Loucy (cell line): ENCODE results near the gene CHST11.

Source experiments
- H2AFZ ChIP-seq: fragments of 200-600 bp; sonication (generic); 2 replicates; pipeline ENCODE4 v1.6.0; 2016; ENCODE audit warnings: antibody characterized with exemption, mild to moderate bottlenecking, low read length, moderate library complexity
- H3F3A ChIP-seq: fragments of 200-600 bp; 2 replicates; pipeline ENCODE4 v1.6.0; 2016; ENCODE audit warnings: antibody characterized with exemption, low read depth, mild to moderate bottlenecking
- H3K27me3 ChIP-seq: fragments of 200-600 bp; sonication (generic); 2 replicates; pipeline ENCODE4 v1.6.1; 2014; ENCODE audit warnings: low read length, mild to moderate bottlenecking; ENCODE audit not compliant: insufficient read depth, poor library complexity, severe bottlenecking
- H3K36me3 ChIP-seq: fragments of 200-600 bp; sonication (generic); 2 replicates; pipeline ENCODE4 v1.6.1; 2016; ENCODE audit warnings: low read length; ENCODE audit not compliant: insufficient read depth
- H3K4me1 ChIP-seq: fragments of 200-600 bp; sonication (generic); 2 replicates; pipeline ENCODE4 v1.5.1; 2014; ENCODE audit warnings: low read length, mild to moderate bottlenecking; ENCODE audit not compliant: insufficient read depth, poor library complexity, severe bottlenecking
- H3K4me2 ChIP-seq: fragments of 200-600 bp; sonication (generic); 2 replicates; pipeline ENCODE4 v1.6.0; 2014; ENCODE audit warnings: antibody characterized with exemption, low read length, low read depth, mild to moderate bottlenecking; ENCODE audit not compliant: poor library complexity, severe bottlenecking
- H3K4me3 ChIP-seq: fragments of 200-600 bp; sonication (generic); 2 replicates; pipeline ENCODE4 v1.5.1; 2014; ENCODE audit warnings: low read length, mild to moderate bottlenecking, mixed read lengths; ENCODE audit not compliant: poor library complexity, severe bottlenecking
- H3K79me2 ChIP-seq: fragments of 200-600 bp; sonication (generic); 2 replicates; pipeline ENCODE4 v1.6.1; 2014; ENCODE audit warnings: low read length; ENCODE audit not compliant: insufficient read depth
- H3K9ac ChIP-seq: fragments of 200-600 bp; sonication (generic); 2 replicates; pipeline ENCODE4 v1.6.0; 2014; ENCODE audit warnings: mild to moderate bottlenecking, low read depth, low read length, moderate library complexity; ENCODE audit not compliant: poor library complexity, severe bottlenecking
- H3K9me2 ChIP-seq: fragments of 200-600 bp; sonication (generic); replicated peaks from 2 replicates; pipeline ENCODE4 v1.6.1; 2016; ENCODE audit warnings: low read depth, low read length, mixed read lengths
- H3K9me3 ChIP-seq: fragments of 200-600 bp; sonication (generic); 2 replicates; pipeline ENCODE4 v1.6.1; 2014; ENCODE audit warnings: mild to moderate bottlenecking, antibody characterized with exemption, low read length, low read depth; ENCODE audit not compliant: insufficient read depth
- H4K20me1 ChIP-seq: fragments of 200-600 bp; sonication (generic); 2 replicates; pipeline ENCODE4 v1.6.0; 2014; ENCODE audit warnings: antibody characterized with exemption, low read length, mild to moderate bottlenecking; ENCODE audit not compliant: insufficient read depth, poor library complexity, severe bottlenecking
- CTCF ChIP-seq: fragments of 200-600 bp; sonication (generic); conservative IDR thresholded peaks from 2 replicates; pipeline ENCODE4 v1.5.1; 2014; ENCODE audit warnings: mild to moderate bottlenecking, antibody characterized with exemption, low read length
- EZH2phosphoT487 ChIP-seq: fragments of 200-600 bp; IDR thresholded peaks from 2 replicates; pipeline ENCODE4 v1.6.1; 2018; ENCODE audit warnings: antibody characterized with exemption, mild to moderate bottlenecking, moderate library complexity, borderline replicate concordance

CHST11 gene

GRCh38 chr12:104748790-104749189 lies 292.0 kb downstream of the CHST11 start:
- H4K20me1 ChIP-seq: peaks cover 79% of the 10 kb centered on the region
- H3K4me3 ChIP-seq: no peak overlapping the region

GRCh38 chr12:104749545-104749944 lies 292.8 kb downstream of the CHST11 start:
- peaks cover 20% of the 10 kb centered on the region for H3K4me1 ChIP-seq
- H3K27me3 ChIP-seq: no peaks in the 10 kb centered on the region
- no peak overlapping the region for H3K4me2 ChIP-seq
- H3K9me2 ChIP-seq: no peaks in the 10 kb centered on the region
- H3K9me3 ChIP-seq: no peaks in the 10 kb centered on the region
- H3K36me3 ChIP-seq: peaks cover 24% of the 10 kb centered on the region; the same call in 1 of the 2 replicates
- no peak overlapping the region for H3K9ac ChIP-seq
- H3F3A ChIP-seq: no peaks in the 10 kb centered on the region
- TF ChIP-seq CTCF (no peak), EZH2phosphoT487 (no peak)
- H4K20me1 ChIP-seq: peaks cover 79% of the 10 kb centered on the region
- no peak overlapping the region for H3K4me3 ChIP-seq
- H2AFZ ChIP-seq: no peak overlapping the region
- H3K79me2 ChIP-seq: peaks cover 95% of the 10 kb centered on the region

More at GRCh38 chr12:104748790-104749189, 292.0 kb downstream of the CHST11 start:
- Histone ChIP-seq H3K4me2 (no peak overlapping the region), H3K9ac (no peak overlapping the region), H2AFZ (no peak overlapping the region), H3K27me3 (no peaks in the 10 kb centered on the region), H3K9me2 (no peaks in the 10 kb centered on the region), H3K4me1 (peaks cover 20% of the 10 kb centered on the region), H3K9me3 (no peaks in the 10 kb centered on the region), H3F3A (no peaks in the 10 kb centered on the region), H3K79me2 (peaks cover 93% of the 10 kb centered on the region), H3K36me3 (peaks cover 16% of the 10 kb centered on the region; the same call in 1 of the 2 replicates)
- TF ChIP-seq EZH2phosphoT487 (no peak), CTCF (no peak)

- TF ChIP-seq EZH2phosphoT487: no peak
- H3K4me3 ChIP-seq: no peak overlapping the region
- H3K36me3 ChIP-seq: peaks cover 29% of the 10 kb centered on the region; the same call in 1 of the 2 replicates
- H3K79me2 ChIP-seq: peaks cover 97% of the 10 kb centered on the region
- no peaks in the 10 kb centered on the region for H3K9me2 ChIP-seq
- no peaks in the 10 kb centered on the region for H3K27me3 ChIP-seq
- peaks cover 20% of the 10 kb centered on the region for H3K4me1 ChIP-seq
- H3K4me2 ChIP-seq: no peak overlapping the region
- no peak overlapping the region for H3K9ac ChIP-seq
- H3F3A ChIP-seq: no peaks in the 10 kb centered on the region
- H2AFZ ChIP-seq: no peak overlapping the region
- no peaks in the 10 kb centered on the region for H3K9me3 ChIP-seq
- peaks cover 81% of the 10 kb centered on the region for H4K20me1 ChIP-seq
Observed at GRCh38 chr12:104750061-104750460, 293.3 kb downstream of the CHST11 start.

- peak overlapping the region; percentile 10 for H3K4me2 ChIP-seq
Observed at GRCh38 chr12:104751120-104751519, 294.4 kb downstream of the CHST11 start.

More at GRCh38 chr12:104751120-104751519, 294.4 kb downstream of the CHST11 start:
- no peak overlapping the region for H3K4me3 ChIP-seq
- H3K79me2 ChIP-seq: peaks cover 97% of the 10 kb centered on the region
- H3K4me1 ChIP-seq: peaks cover 20% of the 10 kb centered on the region
- H3F3A ChIP-seq: no peaks in the 10 kb centered on the region
- peaks cover 76% of the 10 kb centered on the region for H4K20me1 ChIP-seq
- no peaks in the 10 kb centered on the region for H3K9me2 ChIP-seq
- no peaks in the 10 kb centered on the region for H3K27me3 ChIP-seq
- no peak for TF ChIP-seq EZH2phosphoT487
- no peak for TF ChIP-seq CTCF
- no peak overlapping the region for H3K9ac ChIP-seq
- H3K9me3 ChIP-seq: no peaks in the 10 kb centered on the region
- H2AFZ ChIP-seq: no peak overlapping the region
- H3K36me3 ChIP-seq: peaks cover 38% of the 10 kb centered on the region; the same call in 1 of the 2 replicates
